HG03342 (cell line): Measurements from ENCODE around the gene LOXHD1.

Source experiments
- ATAC-seq: cut with Tn5 transposase; IDR thresholded peaks from one replicate; pipeline ENCODE4 v1.9.1; 2021; ENCODE audit warnings: mild to moderate bottlenecking, moderate library complexity; ENCODE audit not compliant: unreplicated experiment

LOXHD1 gene

DNA sequence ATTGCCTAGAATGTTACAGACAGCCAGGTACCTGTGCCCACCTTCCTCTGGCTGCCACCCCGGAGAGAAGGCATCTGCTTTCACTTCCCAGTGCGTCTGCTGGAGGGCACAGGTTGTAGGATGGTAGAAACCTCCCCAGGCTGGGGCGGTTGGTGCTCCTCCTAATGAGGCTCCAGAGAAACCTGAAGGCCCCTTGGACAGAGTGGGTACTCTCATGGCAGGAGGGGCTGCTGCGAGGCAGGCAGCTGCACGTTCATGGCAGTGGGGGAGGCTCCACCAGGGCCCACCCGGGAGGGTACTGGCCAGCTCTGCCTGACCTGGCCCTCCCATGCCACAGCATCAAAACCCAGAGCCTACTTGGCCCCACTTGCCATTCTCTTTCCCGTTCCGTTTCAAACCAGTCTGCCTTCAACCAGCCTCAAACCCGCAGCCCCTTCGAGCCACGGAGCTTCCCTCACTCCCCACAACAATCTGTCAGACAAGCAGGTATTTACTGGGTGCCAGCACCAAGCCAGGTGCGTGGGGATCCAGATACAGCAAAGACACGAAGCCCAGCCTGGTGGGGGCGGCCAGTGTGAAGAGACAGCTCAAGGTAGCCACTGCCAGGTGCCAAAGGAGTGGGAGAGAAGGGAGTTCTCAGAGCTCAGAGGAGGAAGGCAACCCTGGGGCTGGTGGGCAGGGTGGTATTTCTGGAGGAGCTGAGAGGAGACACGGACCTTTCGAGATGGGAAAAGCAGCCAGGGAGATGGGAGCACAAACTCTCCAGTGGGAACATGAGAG, 229.6 kb downstream of the LOXHD1 start:
- ATAC-seq = no peak
